HepG2 (cell line): ENCODE results near the gene SRCIN1. TPM values are rescaled to one million over a fixed set of nuclear protein-coding genes. Genes with fewer than 3 reads are reported as not detected.

ENCODE experiments used
- ATAC-seq: fragments of 200-7000 bp; cut with Tn5 transposase; 3 replicates; pipeline ENCODE4 v1.9.1; 2020; ENCODE audit warnings: mild to moderate bottlenecking, moderate library complexity
- BruUV-seq: library from RNA; stranded (reverse); fragments of 400-500 nt; replicated peaks from 2 replicates; lab custom pipeline; 2021; lab: Mats Ljungman, UMichigan
- CTCF ChIA-PET: fragments of 300-600 bp; formaldehyde crosslinking; extraction: SDS; loops from one replicate; lab custom pipeline; 2021; ENCODE audit warnings: low total read pairs, inconsistent platforms, low intra/inter-chr PET ratio; lab: Yijun Ruan, JAX
- POLR2A ChIA-PET: fragments of 350-600 bp; sonication (Branson Sonifier 250); formaldehyde crosslinking; loops from one replicate; lab custom pipeline; 2020; ENCODE audit warnings: antibody characterized with exemption, inconsistent platforms; lab: Yijun Ruan, JAX
- DNase-seq: peaks from one replicate; pipeline ENCODE4 v3.0.0-alpha.2; 2015; ENCODE audit warnings: low spot score
- FAIRE-seq: peaks from 3 replicates; lab custom pipeline; 2011; peaks lifted over from hg19 to GRCh38; lab: Jason Lieb, UNC
- H2AFZ ChIP-seq: one replicate; pipeline ENCODE4 v1.6.1; 2011; ENCODE audit warnings: low read length, inconsistent platforms
- H3K27ac ChIP-seq: fragments of 300-600 bp; 3 replicates; pipeline ENCODE4 v1.8.0; 2011; ENCODE audit warnings: mixed run types, mild to moderate bottlenecking, mixed read lengths, low read length, inconsistent platforms; ENCODE audit not compliant: insufficient read depth; ENCODE audit errors: extremely low read length
- H3K27me3 ChIP-seq, 2 experiments: fragments of 200-600 bp in 1 of 2; 2 replicates in 1 of 2; 3 replicates in 1 of 2; pipeline versions ENCODE4 v1.6.0 to v1.8.0; 2011; ENCODE audit warnings: low read length in 2 of 2, mild to moderate bottlenecking in 2 of 2, moderate library complexity in 2 of 2, inconsistent platforms in 1 of 2; ENCODE audit not compliant: insufficient read depth in 2 of 2, control insufficient read depth in 1 of 2
- H3K36me3 ChIP-seq, 2 experiments: fragments of 200-600 bp in 1 of 2; replicated peaks in 1 of 2; 2 replicates in 1 of 2; 3 replicates in 1 of 2; pipeline versions ENCODE4 v1.5.1 to v1.8.0; 2011; ENCODE audit warnings: low read length in 2 of 2, inconsistent platforms in 1 of 2; ENCODE audit not compliant: insufficient read depth in 2 of 2, control insufficient read depth in 1 of 2
- H3K4me1 ChIP-seq: 2 replicates; pipeline ENCODE4 v1.5.1; 2012; ENCODE audit warnings: low read length, inconsistent platforms; ENCODE audit not compliant: insufficient read depth
- H3K4me2 ChIP-seq: 2 replicates; pipeline ENCODE4 v1.6.0; 2011; ENCODE audit warnings: low read depth, low read length, inconsistent platforms
- H3K4me3 ChIP-seq, 3 experiments: fragments of 200-600 bp in 1 of 3; sonication (generic), shearing (Covaris generic) in 1 of 3; replicated peaks in 1 of 3; 2 replicates each; pipeline ENCODE4 v1.5.1; 2011 to 2016; ENCODE audit warnings: low read length in 3 of 3, inconsistent platforms in 2 of 3, low read depth in 2 of 3, mild to moderate bottlenecking in 2 of 3, control low read depth in 1 of 3, mixed read lengths in 1 of 3; ENCODE audit not compliant: insufficient read depth in 1 of 3
- H3K79me2 ChIP-seq: one replicate; pipeline ENCODE4 v1.6.1; 2011; ENCODE audit warnings: low read length, inconsistent platforms; ENCODE audit not compliant: insufficient read depth
- H3K9ac ChIP-seq: 2 replicates; pipeline ENCODE4 v1.6.0; 2011; ENCODE audit warnings: mild to moderate bottlenecking, low read depth, low read length, inconsistent platforms; ENCODE audit not compliant: insufficient read depth
- H3K9me3 ChIP-seq: 2 replicates; pipeline ENCODE4 v1.5.1; 2012; ENCODE audit warnings: mild to moderate bottlenecking, low read length
- H4K20me1 ChIP-seq: 2 replicates; pipeline ENCODE4 v1.6.0; 2011; ENCODE audit warnings: inconsistent platforms, mild to moderate bottlenecking, low read length, moderate library complexity; ENCODE audit not compliant: insufficient read depth
- AGO2 ChIP-seq: fragments of 200-400 bp; formaldehyde crosslinking; optimal IDR thresholded peaks from 2 replicates; pipeline ENCODE3; 2017; ENCODE audit warnings: mild to moderate bottlenecking, low read depth, low read length, moderate library complexity
- HDAC6 ChIP-seq: fragments of 200-600 bp; sonication (generic); IDR thresholded peaks from 2 replicates; pipeline ENCODE4 v1.7.0; 2017; ENCODE audit warnings: mild to moderate bottlenecking, antibody characterized with exemption, low read length, low read depth
- JDP2 ChIP-seq: sonication (generic); formaldehyde crosslinking; IDR thresholded peaks from 2 replicates; pipeline ENCODE4 v1.8.1; 2022; ENCODE audit warnings: missing genetic modification reagents, borderline replicate concordance
- ZNF552 ChIP-seq: sonication (generic); formaldehyde crosslinking; IDR thresholded peaks from 2 replicates; pipeline ENCODE4 v1.9.0; 2022; ENCODE audit warnings: missing genetic modification reagents, mild to moderate bottlenecking, borderline replicate concordance
- ZNF598 ChIP-seq: sonication (generic); formaldehyde crosslinking; IDR thresholded peaks from 2 replicates; pipeline ENCODE4 v1.5.1; 2020; ENCODE audit warnings: mild to moderate bottlenecking, missing genetic modification reagents, borderline replicate concordance
- ZNF768 ChIP-seq: sonication (generic); formaldehyde crosslinking; IDR thresholded peaks from 2 replicates; pipeline ENCODE4 v1.4.0; 2020; ENCODE audit warnings: missing genetic modification reagents
- WGBS: methylation state at CpG from one replicate; pipeline ENCODE4 v1.1.6; 2017; ENCODE audit warnings: low lambda C conversion rate; 5-methylcytosine and 5-hydroxymethylcytosine counted together
- in situ Hi-C: cut with HindIII; loops from 2 replicates; pipeline ENCODE4 v1.10.0; 2017; ENCODE audit warnings: low pct_unique_long_range_greater_than_20kb; ENCODE audit not compliant: extremely low pct_ligation_motif_present
- intact Hi-C: fragments of 100-400 bp; cut with micrococcal nuclease; formaldehyde crosslinking; loops from one replicate; pipeline ENCODE4 v1.10.0; 2022; ENCODE audit not compliant: unreplicated experiment
- polyA plus RNA-seq, 8 experiments: library from polyadenylated mRNA; depleted of rRNA in 3 of 8; stranded (reverse) in 7 of 8; unstranded in 1 of 8; fragments of >200 nt; fragmentation: Illumina TruSeq in 4 of 8; extraction: Trizol in 4 of 8; gene quantifications; 2 replicates each; pipeline versions ENCODE4 v1.2.1 to v1.2.3, GENCODE V29; 2011 to 2016; ENCODE audit warnings: low read depth in 4 of 8, missing spikeins in 1 of 8, mixed read lengths in 1 of 8; ENCODE audit not compliant: insufficient read depth in 1 of 8
- total RNA-seq, 5 experiments: library from RNA; depleted of rRNA; stranded (reverse); fragments of >200 nt; fragmentation: Illumina TruSeq; extraction: Trizol; gene quantifications; 2 replicates each; pipeline ENCODE4 v1.2.3, GENCODE V29; 2016; ENCODE audit warnings: low read depth in 1 of 5

Gene SRCIN1
- total and polyA plus RNA-seq, 2 of the 13 experiments (the other 11 are each of a cell fraction or from before 2014, with no cell fraction given), result 1.2 to 9.6 TPM

DNA sequence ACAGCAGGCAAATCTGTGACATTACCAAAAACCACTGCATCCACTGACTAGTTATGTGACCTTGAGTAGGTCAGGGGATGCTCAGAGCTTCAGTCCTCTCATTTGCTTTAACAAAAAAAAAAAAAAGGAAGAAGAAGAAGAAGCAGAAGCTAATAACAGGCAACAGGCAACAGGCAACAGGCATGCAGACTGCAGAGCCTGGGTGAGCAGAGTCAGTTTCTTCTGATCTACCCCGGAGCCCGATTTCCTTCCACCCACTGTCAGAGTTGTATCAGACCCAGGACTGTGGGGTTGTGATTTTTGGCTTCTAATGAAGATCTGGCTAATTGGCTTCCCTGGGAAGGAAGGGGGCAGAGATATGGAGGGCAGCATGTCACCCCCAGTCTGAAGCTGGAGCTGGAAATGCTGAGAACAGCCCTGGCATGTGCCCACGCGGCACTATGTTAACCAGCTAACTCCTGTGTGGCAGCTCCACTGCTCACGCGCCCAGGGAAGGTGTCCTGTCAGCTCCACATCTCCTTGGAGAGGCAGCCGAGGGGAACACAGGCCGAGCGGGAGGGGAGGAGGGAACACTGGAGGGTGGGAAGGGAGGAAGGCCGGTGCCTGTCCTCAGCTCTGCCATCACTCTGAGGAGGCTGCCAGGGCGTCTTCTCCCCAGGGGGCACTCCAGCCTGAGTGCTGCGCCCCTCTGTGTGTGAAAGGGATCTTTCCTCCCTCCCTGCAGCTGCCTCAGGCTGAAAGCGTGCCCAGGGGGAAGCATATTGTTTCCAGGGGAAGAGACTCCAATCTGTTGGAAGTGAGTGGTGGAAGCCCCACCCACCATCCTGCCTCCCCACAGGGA is 17.6 kb downstream of the SRCIN1 start (continued):
- no peak for TF ChIP-seq ZNF598 (CRISPR knock-in tag)
- no peak for TF ChIP-seq JDP2

GRCh38 chr17:38587203-38587602 is 18.5 kb downstream of the SRCIN1 start:
- Histone ChIP-seq H3K4me2 (no peak overlapping the region), H3K4me3 (no peak overlapping the region), H3K4me1 (peaks cover 56% of the 10 kb centered on the region), H3K27ac (no peak overlapping the region), H3K27me3 (peaks cover 0 to 14% of the 10 kb centered on the region in 2 experiments; a peak in 3 of 5 replicates), H4K20me1 (peaks cover 14% of the 10 kb centered on the region; the same call in 1 of the 2 replicates), H3K9me3 (no peaks in the 10 kb centered on the region), H2AFZ (no peak overlapping the region), H3K36me3 (no peaks in the 10 kb centered on the region), H3K9ac (no peak overlapping the region), H3K79me2 (no peaks in the 10 kb centered on the region)
- POLR2A ChIA-PET, result interaction anchor here (1.5 kb wide), 1 partner anchor 19 kb away, joined by 4 read pairs; the partner anchor contains the start of gene SRCIN1
- FAIRE-seq (no peak), DNase-seq (no peak), ATAC-seq (no peak)
- CTCF ChIA-PET, result no interaction called here
- intact Hi-C loops (no loop called here), in situ Hi-C loops (loop anchor here (5.0 kb wide), 1 partner anchor 35 kb away; no protein-coding TSS in a partner anchor)
- peak; percentile 39 for TF ChIP-seq AGO2
- no peak for TF ChIP-seq ZNF552 (CRISPR knock-in tag)
- TF ChIP-seq ZNF768, result 0 out of 2 replicates have a peak, but pooled peaks have one; percentile 38
- no peak for TF ChIP-seq HDAC6
- 65% methylated on average over 4 of the region's 4 CpGs for WGBS
- BruUV-seq, result no TSS peak
